AG09309 (cell line): ENCODE data around the gene SUN2.

Experiments
- DNase-seq: peaks from one replicate; pipeline ENCODE4 v3.0.0-alpha.2; 2010; ENCODE audit warnings: low read depth
- H3K4me3 ChIP-seq: 2 replicates; pipeline ENCODE4 v1.5.1; 2011; ENCODE audit warnings: mild to moderate bottlenecking, low read depth, low read length, moderate library complexity; ENCODE audit not compliant: control insufficient read depth
- CTCF ChIP-seq: IDR thresholded peaks from 2 replicates; pipeline ENCODE4 v1.5.1; 2011; ENCODE audit warnings: mild to moderate bottlenecking, low read depth, low read length, inconsistent platforms; ENCODE audit not compliant: insufficient read depth, control insufficient read depth; ENCODE audit errors: missing control alignments

Gene SUN2

DNA sequence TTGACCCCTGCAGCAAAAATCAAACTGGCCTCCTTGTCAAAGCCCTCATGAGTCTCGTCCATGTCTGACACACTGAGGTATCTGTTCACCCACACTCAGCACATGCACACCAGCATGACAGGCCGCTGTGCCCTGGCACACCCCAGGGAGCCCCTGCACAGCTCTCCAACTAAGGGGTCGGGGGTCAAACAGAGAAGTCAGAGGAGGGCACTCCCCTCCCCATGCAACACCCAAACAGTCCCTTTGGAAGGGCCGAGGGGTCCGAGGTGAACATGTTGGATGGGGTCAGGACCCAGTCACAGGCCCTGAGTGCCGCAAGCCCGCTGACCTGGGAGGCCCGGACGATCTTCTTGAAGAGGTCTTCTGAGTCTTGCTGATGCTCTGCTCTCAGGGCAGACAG lies 14.6 kb downstream of the SUN2 start:
- H3K4me3 ChIP-seq = no peak overlapping the region
- DNase-seq = no peak
- TF ChIP-seq CTCF = no peak

DNA sequence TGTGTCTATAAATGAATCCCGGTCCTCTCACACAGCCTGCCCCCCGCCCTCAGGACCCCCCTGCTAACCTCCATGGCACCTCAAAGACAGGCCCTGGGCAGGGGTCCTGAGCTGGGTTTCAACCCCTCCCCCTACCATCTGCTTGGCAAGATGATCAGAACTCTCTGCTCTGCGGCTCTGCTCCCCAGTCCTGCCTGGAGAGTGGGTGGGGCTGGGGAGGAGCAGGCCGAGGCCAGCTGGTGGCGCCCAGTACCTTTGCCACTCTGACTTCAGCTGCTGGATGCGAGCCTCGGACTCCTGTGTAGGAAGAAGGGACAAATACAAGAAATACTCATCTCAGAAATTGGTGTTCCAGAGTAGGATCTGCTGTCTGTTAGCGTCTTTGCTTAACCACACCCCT lies 15.0 kb downstream of the SUN2 start:
- TF ChIP-seq CTCF = no peak
- H3K4me3 ChIP-seq = no peak overlapping the region
- no peak for DNase-seq

- H3K4me3 ChIP-seq = no peak overlapping the region
- no peak for DNase-seq
- no peak for TF ChIP-seq CTCF
Observed at GRCh38 chr22:38740116-38740723, 15.6 kb downstream of the SUN2 start.

DNA sequence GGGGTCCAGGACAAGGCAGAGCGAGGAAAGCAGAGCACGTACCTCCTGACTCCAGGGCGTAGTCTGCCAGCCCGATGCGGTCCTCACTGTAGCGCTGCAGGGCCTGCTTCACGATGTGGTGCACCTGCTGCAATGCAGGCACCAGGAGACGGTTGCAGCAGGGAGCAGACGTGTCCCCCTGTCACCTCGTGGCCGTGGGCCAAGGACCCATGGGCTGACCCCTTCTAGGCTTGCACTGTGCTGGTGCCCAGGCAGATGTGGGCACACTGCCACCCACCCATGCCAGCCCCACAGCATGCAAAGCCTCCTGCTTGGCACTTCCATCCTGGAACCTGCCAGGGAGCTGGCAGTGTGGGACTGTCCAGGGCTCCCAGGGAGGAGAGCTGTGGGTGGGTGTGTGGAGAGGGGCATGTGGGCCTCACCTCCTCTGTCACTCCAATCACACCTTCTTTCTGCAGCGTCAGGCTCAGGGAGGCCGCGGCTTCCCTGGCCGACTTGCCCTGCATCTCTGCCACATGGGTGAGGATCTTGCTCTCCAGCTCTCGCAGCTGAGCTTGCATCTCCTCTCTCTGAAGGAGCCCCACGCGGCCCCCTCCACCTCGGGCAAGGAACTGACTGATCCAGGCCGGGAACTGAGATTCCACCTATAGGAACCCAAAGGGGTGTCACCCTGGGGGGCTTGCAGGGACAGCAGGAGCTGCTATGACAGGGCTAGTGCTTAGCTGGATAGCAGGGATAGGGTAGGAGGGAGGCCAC lies 16.3 kb downstream of the SUN2 start:
- no peak for TF ChIP-seq CTCF
- no peak for DNase-seq

DNA sequence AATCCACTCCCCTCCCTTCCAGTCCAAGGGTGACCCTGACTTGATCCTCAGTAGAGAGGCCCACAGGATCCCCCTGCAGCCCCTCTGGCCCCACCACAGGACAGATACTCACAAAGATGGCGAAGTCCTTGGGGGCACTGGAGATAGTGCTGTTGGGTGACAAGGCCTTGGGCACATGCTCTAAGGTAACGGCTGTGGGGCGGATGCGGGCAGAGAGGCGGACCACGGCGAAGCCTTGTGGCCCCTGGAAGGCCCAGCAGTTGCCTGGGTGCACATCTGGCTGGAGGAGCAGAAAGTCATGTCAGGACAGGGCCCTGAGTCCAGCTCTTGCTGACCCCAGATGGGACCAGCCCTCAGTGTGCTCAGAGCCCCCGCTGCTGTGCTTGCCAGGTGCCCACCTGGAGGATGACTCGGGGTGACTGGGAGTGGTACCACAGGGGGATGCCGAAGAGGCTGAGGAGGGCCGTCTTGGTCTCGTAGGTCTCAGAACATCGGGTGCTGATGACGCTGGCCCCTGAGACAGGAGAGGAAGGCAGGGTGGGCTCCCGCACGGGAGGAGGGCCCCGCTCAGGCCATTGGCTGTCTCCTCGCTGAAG lies 17.2 kb downstream of the SUN2 start:
- no peak for DNase-seq
- no peak overlapping the region for H3K4me3 ChIP-seq
- TF ChIP-seq CTCF = no peak

More for the DNA sequence above, 16.3 kb downstream of the SUN2 start:
- no peak overlapping the region for H3K4me3 ChIP-seq

- no peak for DNase-seq
- no peak for TF ChIP-seq CTCF
- no peak overlapping the region for H3K4me3 ChIP-seq
Observed at GRCh38 chr22:38737302-38738060, 18.3 kb downstream of the SUN2 start.
